Stimulated activated CD4-positive, alpha-beta T cell treated with anti-CD3 and anti-CD28 coated beads, Interleukin-4, amount 100 ng/mL, for 24 hours (primary cell): ENCODE results near the gene SLC7A6OS.

Source experiments
- DNase-seq: peaks from one replicate; pipeline ENCODE4 v3.0.0-alpha.2; 2020

Gene SLC7A6OS

DNA sequence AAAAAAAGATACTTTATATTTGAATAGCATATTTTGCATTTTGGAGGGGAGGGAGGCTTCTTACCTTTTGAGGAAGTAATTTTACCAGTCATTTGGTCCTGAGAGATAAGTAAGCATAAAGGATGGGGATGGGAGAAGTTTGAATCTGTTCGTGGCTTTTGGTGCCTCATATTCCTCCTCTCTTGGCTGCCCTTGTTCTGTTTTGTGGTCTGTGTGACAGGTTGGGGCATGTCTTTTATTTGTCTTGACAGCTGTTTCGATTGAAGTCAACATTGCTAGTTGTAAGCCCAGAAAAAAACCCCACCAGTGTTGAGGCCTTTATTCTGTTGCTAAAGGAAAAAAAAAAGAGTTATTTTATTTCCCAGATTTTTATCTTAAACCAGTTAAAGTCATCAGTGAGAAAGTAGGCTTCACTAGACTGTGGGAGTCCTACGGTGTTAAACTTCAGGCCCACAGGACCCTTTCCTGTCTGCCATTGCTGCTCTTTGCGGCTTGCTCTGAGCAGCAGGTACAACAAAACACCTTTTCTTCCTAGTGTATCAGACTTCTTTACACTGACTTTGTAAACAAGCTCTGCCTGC, 35.0 kb downstream of the SLC7A6OS start:
- DNase-seq, result peak; percentile 36

DNA sequence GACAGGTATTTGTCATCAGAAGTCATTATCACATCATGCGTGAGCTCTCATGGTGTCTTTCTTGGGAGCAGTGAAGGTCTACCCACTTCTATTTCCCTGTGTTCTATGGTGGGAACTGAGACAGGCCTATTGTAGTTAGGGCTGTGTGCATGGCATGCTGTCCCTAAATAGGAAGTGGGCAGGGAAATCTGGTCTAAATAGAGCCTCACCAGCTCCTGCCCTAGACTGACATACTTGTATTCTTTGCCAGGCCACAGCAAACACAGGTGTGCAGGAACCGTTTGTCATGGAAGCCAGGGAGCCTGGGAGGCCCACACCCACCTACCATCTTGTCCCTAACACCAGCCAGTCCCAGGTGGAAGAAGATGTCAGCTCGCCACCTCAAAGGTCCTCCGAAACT, 36.3 kb downstream of the SLC7A6OS start:
- no peak for DNase-seq

DNA sequence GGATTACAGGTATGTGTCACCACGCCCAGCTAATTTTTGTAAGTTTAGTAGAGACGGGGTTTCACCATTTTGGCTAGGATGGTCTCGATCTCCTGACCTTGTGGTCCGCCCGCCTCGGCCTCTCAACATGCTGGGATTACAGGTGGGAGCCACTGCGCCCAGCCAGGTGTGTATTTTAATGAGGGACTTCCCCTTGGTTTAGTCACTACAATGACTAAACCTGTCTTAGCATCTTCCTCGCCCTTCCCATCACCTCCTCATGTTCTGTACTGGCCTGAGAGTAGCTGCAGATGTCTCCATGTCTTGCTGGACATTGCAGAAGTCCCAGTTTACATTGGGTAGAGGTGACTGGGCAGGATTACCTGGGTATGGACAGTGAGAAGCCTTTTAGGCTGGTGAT, 36.9 kb downstream of the SLC7A6OS start:
- DNase-seq, result no peak

DNA sequence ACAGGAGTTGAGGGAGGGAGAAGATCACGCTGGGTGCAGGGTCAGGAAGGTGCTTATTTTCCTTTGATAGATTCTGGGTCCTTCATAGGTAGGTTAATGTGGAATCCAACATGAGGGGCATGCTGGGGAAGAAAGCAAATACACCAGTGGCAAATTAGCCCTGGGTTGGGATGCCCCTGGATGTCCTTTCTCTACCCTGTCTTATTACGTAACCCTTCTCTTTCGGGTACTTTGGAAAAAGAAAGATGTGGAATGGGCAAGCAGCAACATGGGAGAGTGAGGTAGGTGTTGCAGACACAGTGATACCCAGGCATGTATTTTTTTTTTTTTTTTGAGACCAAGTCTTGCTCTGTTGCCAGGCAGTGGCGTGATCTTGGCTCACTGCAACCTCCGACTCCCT, 37.3 kb downstream of the SLC7A6OS start:
- DNase-seq, result no peak

DNA sequence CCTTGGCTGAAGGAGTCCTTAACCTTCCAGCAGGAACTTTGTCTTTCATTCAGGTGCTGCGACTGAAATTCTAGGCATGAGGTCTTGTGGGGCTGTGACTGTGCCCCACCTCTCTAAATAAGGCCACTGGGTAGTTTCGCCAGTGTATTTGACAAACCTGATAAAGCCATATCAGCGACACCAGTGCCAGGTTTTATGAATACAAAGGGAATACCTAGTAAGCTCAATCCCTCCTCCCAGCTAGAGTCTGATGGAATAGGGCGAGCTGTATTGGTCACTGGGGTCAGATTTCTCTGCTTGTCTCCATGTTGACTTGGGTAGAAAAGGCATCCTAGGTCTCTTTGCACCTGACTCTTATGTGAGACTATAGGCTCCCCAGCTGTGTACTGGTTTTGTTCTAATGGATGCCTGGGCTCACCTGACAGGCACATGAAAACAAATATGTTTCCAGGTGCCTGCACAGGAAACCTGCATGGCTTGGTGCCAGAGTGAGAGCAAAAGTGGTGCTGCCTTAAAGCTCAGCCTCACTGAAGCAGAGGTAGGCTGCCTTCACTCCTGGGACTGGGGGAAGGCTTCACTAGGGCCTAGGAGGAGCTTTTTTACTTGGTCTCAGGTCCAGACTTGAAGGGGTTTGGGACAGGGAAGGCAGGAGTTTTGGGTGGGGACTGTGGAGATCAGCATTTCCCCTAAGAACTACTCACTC, 38.1 kb downstream of the SLC7A6OS start:
- DNase-seq, result peak; percentile 33

DNA sequence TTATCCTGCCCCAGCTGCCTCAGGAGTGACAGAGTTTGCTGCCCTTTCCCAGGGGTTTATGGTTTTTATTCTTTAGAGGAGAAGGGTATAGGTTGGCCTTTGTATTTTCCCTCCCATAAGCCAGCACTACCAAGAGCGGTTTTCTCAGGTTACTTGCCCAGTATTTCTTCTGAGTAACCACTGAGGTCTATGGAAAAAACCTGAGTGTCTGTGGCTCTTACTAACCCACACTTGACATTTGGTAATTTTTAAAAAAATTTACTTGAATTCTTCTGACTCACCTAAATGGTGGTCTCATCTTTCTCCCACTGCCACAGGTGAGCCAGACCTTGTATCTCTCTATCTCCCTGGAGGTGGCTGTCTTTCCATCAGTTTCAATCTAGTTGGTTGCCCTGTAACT, 40.4 kb downstream of the SLC7A6OS start:
- DNase-seq, result no peak

DNA sequence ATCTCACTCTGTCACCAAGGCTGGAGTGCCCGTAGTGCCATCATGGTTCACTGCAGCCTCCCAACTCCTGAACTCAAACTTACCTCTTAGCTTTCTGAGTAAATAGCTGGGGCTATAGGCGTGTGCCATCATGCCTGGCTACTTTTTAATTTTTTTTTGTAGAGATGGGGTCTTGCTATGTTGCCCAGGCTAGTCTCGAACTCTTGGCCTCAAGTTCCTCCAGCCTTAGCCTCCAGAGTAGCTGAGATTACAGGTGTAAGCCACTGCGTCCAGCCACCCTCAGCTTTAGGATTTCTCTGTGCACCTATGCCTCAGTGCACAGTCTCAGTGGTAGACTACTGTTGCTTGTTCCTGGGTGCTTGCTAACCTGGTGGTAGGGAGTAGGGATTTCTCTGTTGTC, 41.0 kb downstream of the SLC7A6OS start:
- no peak for DNase-seq

DNA sequence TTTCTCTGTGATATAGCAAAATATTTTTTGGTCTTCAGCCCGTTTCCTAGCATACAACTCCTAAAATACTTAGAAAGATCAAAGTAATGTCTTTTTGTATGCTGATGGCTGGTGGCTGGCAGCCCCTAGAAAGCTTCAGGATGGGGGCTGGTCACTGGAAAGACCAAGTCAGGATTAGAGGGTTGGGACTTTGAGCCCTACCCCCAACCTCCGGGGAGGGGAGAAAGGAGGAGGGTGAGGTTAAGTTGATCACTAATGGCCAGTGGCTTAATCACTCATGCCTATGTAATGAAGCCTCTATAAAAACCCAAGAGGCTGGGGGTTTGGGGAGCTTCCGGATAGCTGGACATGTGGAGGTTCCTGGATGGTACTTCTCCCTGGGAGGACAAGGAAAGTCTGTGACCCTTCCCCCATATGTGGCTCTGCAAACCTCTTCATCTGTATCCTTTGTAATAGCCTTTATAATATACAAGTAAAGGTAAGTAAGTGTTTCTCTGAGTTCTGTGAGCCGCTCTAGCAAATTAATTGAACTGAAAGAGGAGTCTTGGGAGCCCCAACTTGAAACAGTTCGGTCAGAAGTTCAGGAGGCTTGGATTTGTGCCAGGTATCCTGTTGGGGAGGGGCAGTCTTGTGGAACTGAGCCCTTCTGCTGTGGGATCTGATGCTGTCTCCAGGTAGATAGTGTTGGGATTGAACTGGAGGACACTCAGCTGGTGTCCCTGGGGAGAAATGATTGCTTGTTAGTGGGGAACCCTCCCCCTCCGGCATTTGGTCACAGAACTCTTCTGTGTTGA, 42.9 kb downstream of the SLC7A6OS start:
- DNase-seq, result no peak

DNA sequence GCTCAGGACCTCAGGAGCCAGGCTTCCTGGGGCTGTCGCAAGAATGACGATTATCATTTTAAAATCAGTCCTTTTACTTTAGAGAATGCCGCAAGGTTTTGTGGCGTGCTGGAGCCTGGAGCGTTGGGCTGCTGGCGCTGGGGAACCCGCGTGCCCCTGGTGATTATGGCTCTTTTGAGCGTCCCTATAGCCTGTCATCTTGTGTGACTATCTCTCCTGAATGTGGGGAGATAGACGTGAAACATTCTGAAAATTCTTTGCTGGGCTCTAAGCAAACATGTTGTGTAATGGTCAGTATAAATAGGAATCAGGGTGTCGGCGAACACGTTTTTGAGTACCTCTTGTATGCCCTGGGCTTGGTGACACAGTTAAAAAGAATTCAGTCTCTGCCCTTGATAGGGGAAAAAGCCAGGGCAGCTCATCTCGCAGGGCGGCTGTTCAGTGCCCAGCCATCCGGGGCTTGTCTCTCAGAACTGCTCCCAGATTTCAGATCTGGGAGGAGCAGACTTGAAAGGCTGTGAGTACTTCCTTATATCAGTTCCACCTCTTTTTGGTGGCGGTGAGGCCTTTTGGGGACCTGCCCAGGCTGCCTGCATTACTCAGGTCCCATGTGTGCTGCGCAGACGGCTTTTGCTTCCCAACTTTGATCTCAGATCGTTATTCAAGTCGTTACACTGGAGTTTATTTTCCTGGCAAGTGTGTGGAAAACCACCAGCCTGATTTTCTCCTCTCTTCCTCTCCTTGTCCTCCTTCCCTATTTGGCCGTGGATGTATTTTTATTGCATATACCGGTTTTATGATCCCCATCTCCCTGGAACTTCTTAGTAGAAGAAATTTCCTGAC, 45.4 kb downstream of the SLC7A6OS start:
- peak; percentile 62 for DNase-seq

DNA sequence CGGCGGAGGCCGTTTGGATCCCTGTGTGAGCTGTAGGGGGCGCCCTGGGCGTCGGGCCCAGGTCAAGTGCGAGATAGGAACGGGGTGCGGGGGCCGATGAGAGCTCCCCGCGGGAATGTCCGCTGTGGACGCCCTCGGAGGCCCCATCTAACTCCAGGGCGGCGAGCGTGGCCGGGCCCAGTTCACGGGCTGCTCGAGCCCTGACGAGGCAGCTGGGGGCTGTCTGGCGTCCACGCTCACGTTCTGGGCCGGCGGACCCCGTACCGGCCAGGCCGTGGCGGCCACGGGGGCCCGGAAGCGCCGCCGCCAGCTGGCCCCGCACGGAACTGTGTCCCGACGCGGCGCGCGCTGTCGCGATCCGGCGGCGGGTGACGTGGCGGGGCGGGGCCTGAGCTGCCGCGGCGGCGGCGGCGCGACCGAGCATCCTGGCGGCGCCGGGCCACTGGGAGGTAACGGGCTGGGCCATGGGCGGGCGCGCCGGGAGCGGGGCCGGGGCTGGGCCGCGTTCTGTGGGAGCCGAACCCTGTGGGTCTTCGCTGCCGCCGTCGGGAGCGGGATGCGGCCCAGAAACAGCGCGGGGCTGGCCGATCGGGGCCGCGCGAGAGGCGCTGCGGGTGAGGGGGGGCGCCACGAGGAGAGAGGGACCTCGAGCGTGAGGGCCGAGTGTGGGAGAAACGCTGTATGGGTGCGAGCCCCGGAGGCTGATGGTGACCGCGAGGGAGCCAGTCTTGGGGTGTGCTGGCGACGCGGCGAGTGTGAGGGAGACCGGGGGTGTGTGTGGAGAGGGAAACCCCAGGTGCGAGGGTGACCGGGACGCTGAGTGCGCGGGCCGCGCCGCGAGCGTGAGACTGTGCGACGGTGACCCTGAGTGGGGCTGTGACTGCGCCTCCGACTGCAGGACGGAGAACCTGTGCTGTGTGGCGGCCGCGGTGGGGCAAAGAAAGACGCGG, 46.3 kb downstream of the SLC7A6OS start, which contains the start of gene SLC7A6:
TSS of gene SLC7A6 (plus strand) at position 399 of the 950 bp plus-strand sequence. CDS start 10,201 bp downstream, outside the sequence.
- peak; percentile 85 for DNase-seq

DNA sequence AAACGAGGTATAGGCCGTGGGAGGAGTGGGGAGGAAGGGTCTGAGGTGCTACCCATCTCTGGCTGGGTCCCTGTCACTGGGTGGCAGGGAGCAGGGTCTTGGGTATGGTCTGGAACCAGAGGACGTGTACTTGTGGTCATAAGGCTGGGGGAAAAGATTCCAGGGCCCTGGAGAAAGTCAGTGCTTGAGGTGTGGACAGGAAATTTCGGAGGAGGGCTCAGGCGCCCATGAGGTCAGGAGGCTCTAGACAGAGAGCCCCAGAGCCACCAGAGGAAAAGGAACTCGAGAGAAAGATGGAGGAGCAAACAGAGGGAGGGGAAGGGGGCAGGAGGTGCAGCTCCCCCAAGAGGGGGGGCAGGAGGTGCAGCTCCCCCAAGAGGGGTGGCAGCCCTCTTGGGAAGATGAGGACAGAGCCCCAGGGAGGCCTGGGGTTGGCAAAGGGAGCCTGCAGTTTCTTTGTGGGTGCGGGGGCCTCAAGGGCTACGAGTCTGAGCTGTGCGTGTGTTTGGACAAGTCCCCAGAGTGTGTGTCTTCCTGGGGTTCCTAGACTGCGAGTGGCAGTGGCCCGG, 47.1 kb downstream of the SLC7A6OS start:
- no peak for DNase-seq

DNA sequence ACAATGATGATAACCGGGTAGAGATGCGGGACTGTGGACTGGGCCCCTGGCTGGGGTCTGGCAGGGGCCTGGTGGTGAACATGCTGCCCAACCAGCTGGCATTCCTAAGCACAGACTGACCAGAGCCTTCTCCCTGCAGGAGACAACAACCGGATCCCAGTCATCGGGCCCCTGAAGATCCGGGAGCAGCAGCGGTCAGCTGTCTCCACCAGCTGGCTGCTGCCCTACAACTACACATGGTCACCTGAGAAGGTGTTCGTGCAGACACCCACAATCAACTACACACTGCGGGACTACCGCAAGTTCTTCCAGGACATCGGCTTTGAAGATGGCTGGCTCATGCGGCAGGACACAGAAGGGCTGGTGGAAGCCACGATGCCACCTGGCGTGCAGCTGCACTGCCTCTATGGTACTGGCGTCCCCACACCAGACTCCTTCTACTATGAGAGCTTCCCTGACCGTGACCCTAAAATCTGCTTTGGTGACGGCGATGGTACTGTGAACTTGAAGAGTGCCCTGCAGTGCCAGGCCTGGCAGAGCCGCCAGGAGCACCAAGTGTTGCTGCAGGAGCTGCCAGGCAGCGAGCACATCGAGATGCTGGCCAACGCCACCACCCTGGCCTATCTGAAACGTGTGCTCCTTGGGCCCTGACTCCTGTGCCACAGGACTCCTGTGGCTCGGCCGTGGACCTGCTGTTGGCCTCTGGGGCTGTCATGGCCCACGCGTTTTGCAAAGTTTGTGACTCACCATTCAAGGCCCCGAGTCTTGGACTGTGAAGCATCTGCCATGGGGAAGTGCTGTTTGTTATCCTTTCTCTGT, 51.5 kb downstream of the SLC7A6OS start:
- DNase-seq, result no peak

DNA sequence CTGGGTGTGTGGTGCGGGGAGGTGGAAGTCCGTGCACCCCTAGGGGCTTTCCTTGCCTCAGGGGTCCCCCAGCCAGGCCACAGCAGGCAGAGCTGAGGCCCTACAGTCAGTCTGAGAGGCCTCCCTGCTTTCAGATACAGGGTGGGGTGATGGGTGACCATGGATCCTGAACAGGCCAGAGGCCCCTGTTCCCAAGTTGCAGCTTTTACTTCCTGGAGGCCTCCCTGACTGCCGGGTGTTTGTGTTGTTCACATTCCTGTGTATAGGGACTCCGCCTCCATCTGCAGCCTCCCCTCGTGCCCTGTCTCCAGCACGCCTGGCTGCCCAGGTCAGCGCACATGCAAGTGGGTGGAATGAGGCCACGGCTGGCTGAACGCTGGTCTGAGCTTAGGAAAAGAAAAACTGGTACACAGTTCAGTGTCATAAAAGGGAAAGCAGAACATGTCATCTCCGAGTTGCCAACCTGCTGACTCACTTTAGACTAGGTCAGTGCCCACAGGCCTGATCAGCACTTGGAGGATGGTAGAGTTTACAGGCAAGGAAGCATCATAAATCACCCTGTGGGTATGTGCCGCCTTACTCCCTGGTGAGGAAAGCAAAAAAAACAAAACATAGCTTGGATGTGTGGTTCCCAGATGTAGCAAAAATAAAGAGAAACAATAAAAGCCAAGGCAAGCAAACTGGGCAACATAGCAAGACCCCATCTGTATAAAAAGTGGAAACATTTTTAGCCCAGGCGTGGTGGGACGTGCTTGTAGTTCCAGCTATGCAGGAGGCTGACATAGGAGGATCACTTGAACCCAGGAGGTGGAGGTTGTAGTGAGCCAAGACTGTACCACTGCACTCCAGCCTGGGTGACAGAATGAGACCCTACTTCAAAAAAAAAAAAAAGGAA, 52.6 kb downstream of the SLC7A6OS start:
- DNase-seq, result no peak

DNA sequence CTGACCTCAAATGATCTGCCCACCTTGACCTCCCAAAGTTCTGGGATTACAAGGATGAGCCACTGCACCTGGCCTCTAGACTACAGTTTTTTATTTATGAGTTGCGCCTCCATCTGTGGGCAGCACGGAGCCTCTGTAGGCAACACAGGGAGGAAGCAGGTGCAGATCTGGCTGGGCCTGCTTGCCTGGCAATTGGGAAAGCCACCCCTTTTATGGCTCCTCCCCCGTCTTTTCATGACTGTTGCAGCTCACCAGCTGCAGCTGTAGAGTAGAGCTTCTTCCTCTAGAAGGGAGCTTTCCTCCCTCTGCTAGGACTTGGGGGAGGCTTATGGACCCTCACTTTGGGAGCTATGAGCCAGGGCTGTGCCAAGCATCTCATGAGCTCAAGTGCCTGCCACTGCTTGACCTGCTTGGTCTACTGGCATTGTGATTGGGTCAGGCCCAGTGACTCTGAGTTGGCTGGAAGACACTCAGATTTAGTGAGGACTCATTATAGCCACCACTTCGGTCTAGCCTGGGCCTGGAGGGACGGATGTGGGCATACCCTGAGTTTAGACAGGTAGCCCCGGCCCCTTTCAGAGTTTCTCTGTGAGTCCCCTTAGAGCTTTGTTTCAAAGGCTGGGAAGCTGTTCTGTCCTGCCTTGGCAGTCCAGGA, 53.4 kb downstream of the SLC7A6OS start:
- DNase-seq, result no peak

DNA sequence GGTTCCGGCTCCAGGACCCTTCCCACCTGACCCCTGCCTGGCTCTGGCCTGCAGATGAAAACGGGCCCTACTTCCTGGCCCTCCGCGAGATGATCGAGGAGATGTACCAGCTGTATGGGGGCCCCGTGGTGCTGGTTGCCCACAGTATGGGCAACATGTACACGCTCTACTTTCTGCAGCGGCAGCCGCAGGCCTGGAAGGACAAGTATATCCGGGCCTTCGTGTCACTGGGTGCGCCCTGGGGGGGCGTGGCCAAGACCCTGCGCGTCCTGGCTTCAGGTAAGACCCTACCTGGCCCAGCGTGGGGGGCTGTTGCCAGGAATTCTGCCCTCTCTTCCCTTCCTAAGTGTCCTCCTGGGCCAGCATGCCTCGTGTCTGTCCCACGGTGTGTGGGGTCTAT, 55.0 kb downstream of the SLC7A6OS start:
- DNase-seq, result no peak

DNA sequence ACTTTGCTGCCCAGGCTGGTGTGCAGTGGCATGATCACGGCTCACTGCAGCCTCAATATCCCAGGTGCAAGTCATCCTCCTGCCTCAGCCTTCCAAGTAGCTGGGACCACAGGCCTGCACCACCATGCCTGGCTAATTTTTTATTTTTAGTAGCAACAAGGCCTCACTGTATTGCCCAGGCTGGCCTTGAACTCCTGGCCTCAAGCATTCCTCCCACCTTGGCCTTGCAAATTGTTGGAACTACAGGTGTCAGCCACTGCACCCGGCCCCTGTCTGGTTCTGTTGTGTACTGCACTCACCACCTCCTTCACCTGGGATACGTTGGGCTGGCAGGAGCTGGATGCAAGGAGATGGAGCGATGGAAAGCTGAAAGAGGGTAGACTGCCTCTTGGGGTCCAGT, 57.0 kb downstream of the SLC7A6OS start:
- no peak for DNase-seq

DNA sequence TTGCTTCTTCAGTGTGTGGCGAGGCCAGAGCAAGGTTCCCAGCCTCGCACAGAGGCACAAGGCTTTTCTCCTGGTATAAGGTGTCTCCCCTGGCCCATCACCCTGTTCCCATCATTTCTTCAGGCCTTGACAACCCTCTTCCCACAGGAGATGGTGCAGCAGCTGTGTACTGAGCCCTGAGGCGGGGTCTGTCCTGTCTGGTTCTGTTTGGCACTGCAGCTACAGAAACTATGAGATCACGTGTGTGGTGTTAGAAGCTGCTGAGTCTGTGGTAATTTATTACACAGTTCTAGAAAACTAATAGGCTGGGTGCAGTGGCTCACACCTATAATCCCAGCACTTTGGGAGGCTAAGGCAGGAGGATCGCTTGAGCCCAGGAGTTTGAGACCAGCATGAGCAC, 58.4 kb downstream of the SLC7A6OS start:
- DNase-seq, result no peak

DNA sequence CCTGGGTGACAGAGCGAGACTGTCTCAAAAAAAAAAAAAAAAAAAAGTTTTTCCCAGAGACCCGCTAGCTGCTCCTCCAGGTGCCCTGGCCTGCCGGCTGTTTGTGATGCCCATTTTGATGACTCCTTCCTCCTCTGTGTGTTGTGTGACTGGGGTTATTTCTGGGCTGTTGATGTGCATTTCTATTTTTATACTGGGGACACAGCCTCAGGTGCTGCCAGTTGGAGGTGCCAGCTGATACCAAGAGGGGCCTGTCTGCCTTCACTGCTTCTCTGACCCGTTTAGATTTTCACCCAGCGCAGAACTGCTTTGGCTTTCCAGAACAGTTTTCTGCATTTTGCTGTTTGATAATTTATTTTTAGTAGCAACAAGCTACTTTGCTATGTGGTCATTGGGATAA, 58.9 kb downstream of the SLC7A6OS start:
- no peak for DNase-seq

DNA sequence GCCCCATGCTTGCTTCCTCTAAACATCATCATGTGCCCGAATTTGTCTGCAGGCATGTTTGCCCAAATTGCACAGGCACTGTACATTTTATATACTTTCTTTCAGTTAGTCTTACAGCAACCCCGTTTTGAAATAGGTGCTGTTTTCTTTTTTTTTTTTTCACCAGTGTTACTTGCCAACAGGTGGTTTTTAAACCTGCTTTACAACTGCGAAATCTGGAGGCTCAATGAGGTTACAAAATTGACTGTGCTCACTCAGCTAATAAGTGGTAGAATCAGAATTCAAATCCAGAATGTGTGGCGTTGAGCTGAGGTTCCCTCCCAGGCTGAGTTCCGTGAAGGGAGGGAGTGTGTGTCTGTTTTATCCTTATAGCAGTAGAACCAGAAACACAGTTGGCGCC, 59.8 kb downstream of the SLC7A6OS start:
- no peak for DNase-seq
